ENCODE measurements around the gene SYNPO2.

- TF ChIP-seq REST (IDR thresholded peaks at IDR 0.05; ENCODE audit: insufficient read depth in 1 of 2, low read depth in 2 of 2, low read length in 2 of 2) (no peak), TAF1 (IDR thresholded peaks at IDR 0.05; ENCODE audit: borderline replicate concordance, insufficient read depth, low read length) (no peak)
Observed at GRCh38 chr4:118983293-118983692, 94.6 kb downstream of the SYNPO2 start.
